IMR-90 (cell line): ENCODE data around the gene MEGF10. TPM values are rescaled to one million over a fixed set of nuclear protein-coding genes. Genes with fewer than 3 reads are reported as not detected.

ENCODE experiments used
- ATAC-seq: fragments of 200-7000 bp; cut with Tn5 transposase; 2 replicates; pipeline ENCODE4 v1.9.1; 2020; ENCODE audit warnings: low read depth, mild to moderate bottlenecking, moderate library complexity
- BruUV-seq: library from RNA; stranded (reverse); fragments of 400-500 nt; replicated peaks from 2 replicates; lab custom pipeline; 2021; lab: Mats Ljungman, UMichigan
- CTCF ChIA-PET: fragments of 300-600 bp; formaldehyde crosslinking; extraction: SDS; loops from one replicate; lab custom pipeline; 2021; ENCODE audit warnings: antibody characterized with exemption; lab: Yijun Ruan, JAX
- POLR2A ChIA-PET: fragments of 300-600 bp; sonication (Branson Sonifier 250); formaldehyde crosslinking; loops from one replicate; lab custom pipeline; 2022; ENCODE audit warnings: antibody characterized with exemption; ENCODE audit not compliant: unreplicated experiment; lab: Charles Lee
- DNase-seq: peaks from one replicate; pipeline ENCODE4 v3.0.0; 2013
- H2AFZ ChIP-seq: replicated peaks from 2 replicates; pipeline ENCODE3; 2013; ENCODE audit warnings: low read length, mild to moderate bottlenecking; ENCODE audit not compliant: poor library complexity
- H2AK5ac ChIP-seq: 2 replicates; pipeline ENCODE4 v1.6.1; 2013; ENCODE audit warnings: low read depth, low read length, inconsistent platforms
- H2AK9ac ChIP-seq: replicated peaks from 2 replicates; pipeline ENCODE3; 2013; ENCODE audit warnings: mild to moderate bottlenecking, low read depth, low read length, moderate library complexity; ENCODE audit not compliant: poor library complexity
- H2BK120ac ChIP-seq: 2 replicates; pipeline ENCODE4 v1.6.1; 2013; ENCODE audit warnings: low read depth, low read length, inconsistent platforms
- H2BK15ac ChIP-seq: 3 replicates; pipeline ENCODE4 v1.6.1; 2013; ENCODE audit warnings: low read depth, low read length, inconsistent platforms
- H2BK20ac ChIP-seq: 2 replicates; pipeline ENCODE4 v1.6.1; 2013; ENCODE audit warnings: low read depth, mild to moderate bottlenecking, inconsistent platforms, low read length, moderate library complexity
- H2BK5ac ChIP-seq: 2 replicates; pipeline ENCODE4 v1.6.1; 2013; ENCODE audit warnings: mild to moderate bottlenecking, low read depth, low read length, inconsistent platforms; ENCODE audit not compliant: poor library complexity, severe bottlenecking
- H3K14ac ChIP-seq: replicated peaks from 2 replicates; pipeline ENCODE4 v1.6.1; 2013; ENCODE audit warnings: low read depth, low read length, inconsistent platforms
- H3K18ac ChIP-seq: 2 replicates; pipeline ENCODE4 v1.6.1; 2013; ENCODE audit warnings: low read depth, low read length, control low read depth
- H3K23ac ChIP-seq: 2 replicates; pipeline ENCODE4 v1.6.1; 2013; ENCODE audit warnings: low read depth, low read length, inconsistent platforms
- H3K27ac ChIP-seq: 2 replicates; pipeline ENCODE4 v1.5.1; 2013; ENCODE audit warnings: mild to moderate bottlenecking, control low read depth, low read length; ENCODE audit not compliant: insufficient read depth
- H3K27me3 ChIP-seq: 2 replicates; pipeline ENCODE4 v1.6.1; 2013; ENCODE audit warnings: low read length; ENCODE audit not compliant: control insufficient read depth, insufficient read depth
- H3K36me3 ChIP-seq: 2 replicates; pipeline ENCODE4 v1.6.1; 2013; ENCODE audit warnings: low read length, mixed read lengths; ENCODE audit not compliant: control insufficient read depth, insufficient read depth
- H3K4ac ChIP-seq: 2 replicates; pipeline ENCODE4 v1.6.1; 2013; ENCODE audit warnings: low read depth, low read length, inconsistent platforms
- H3K4me1 ChIP-seq: 2 replicates; pipeline ENCODE4 v1.6.1; 2013; ENCODE audit warnings: low read length, mixed read lengths; ENCODE audit not compliant: control insufficient read depth, insufficient read depth
- H3K4me2 ChIP-seq: 2 replicates; pipeline ENCODE4 v1.6.1; 2013; ENCODE audit warnings: low read depth, mild to moderate bottlenecking, control low read depth, low read length, moderate library complexity
- H3K4me3 ChIP-seq: 2 replicates; pipeline ENCODE4 v1.5.1; 2013; ENCODE audit warnings: low read depth, mild to moderate bottlenecking, control low read depth, low read length, moderate library complexity; ENCODE audit not compliant: insufficient read depth
- H3K56ac ChIP-seq: 2 replicates; pipeline ENCODE4 v1.6.1; 2013; ENCODE audit warnings: low read length, inconsistent platforms; ENCODE audit not compliant: insufficient read depth; ENCODE audit errors: extremely low read depth
- H3K79me1 ChIP-seq, 2 experiments: 2 replicates each; pipeline ENCODE4 v1.6.1; 2013; ENCODE audit warnings: low read length in 2 of 2, inconsistent platforms in 1 of 2, low read depth in 1 of 2
- H3K9ac ChIP-seq: 2 replicates; pipeline ENCODE4 v1.6.1; 2013; ENCODE audit warnings: low read depth, low read length, control low read depth
- H3K9me1 ChIP-seq: 2 replicates; pipeline ENCODE4 v1.6.1; 2013; ENCODE audit warnings: low read length, inconsistent platforms; ENCODE audit not compliant: insufficient read depth
- H3K9me3 ChIP-seq: 2 replicates; pipeline ENCODE4 v1.6.1; 2013; ENCODE audit warnings: low read length; ENCODE audit not compliant: control insufficient read depth, insufficient read depth
- H4K20me1 ChIP-seq: 2 replicates; pipeline ENCODE4 v1.6.1; 2013; ENCODE audit warnings: low read length, inconsistent platforms; ENCODE audit not compliant: insufficient read depth
- H4K5ac ChIP-seq: 2 replicates; pipeline ENCODE4 v1.6.1; 2013; ENCODE audit warnings: mild to moderate bottlenecking, low read depth, low read length, control low read depth
- H4K8ac ChIP-seq, 2 experiments: 2 replicates each; pipeline ENCODE4 v1.6.1; 2013; ENCODE audit warnings: low read depth in 2 of 2, low read length in 2 of 2, control low read depth in 1 of 2, inconsistent platforms in 1 of 2
- H4K91ac ChIP-seq: 2 replicates; pipeline ENCODE4 v1.6.1; 2013; ENCODE audit warnings: low read depth, low read length, inconsistent platforms; ENCODE audit not compliant: insufficient read depth
- CEBPB ChIP-seq: IDR thresholded peaks from 2 replicates; pipeline ENCODE4 v1.6.1; 2012; ENCODE audit warnings: low read depth, low read length, improper control_type of control experiment
- WGBS, 2 experiments: methylation state at CpG; one replicate each; pipeline versions ENCODE4 v1.1.5 to v1.1.7; 2013; ENCODE audit warnings: missing lambda C conversion rate in 2 of 2; ENCODE audit not compliant: insufficient read length in 1 of 2; ENCODE audit errors: extremely low coverage in 2 of 2; 5-methylcytosine and 5-hydroxymethylcytosine counted together
- dilution Hi-C: fragments of 300-500 bp; cut with HindIII; formaldehyde crosslinking; loops from one replicate; pipeline ENCODE4 v1.14.3; 2018; ENCODE audit warnings: low sequenced_read_pairs; ENCODE audit not compliant: unreplicated experiment
- in situ Hi-C: fragments of 300-500 bp; cut with MboI; formaldehyde crosslinking; loops from 3 replicates; pipeline ENCODE4 v1.14.3; 2019; ENCODE audit warnings: low sequenced_read_pairs, inconsistent platforms, mixed read lengths
- intact Hi-C: fragments of 100-400 bp; cut with micrococcal nuclease; formaldehyde crosslinking; loops from 2 replicates; pipeline ENCODE4 v1.10.0; 2022
- polyA plus RNA-seq, 3 experiments: library from polyadenylated mRNA; depleted of rRNA; stranded (reverse); fragments of >200 nt; gene quantifications; 2 replicates each; pipeline ENCODE4 v1.2.3, GENCODE V29; 2012; ENCODE audit warnings: low replicate concordance in 1 of 3
- total RNA-seq: library from RNA; depleted of rRNA; stranded (reverse); fragments of >200 nt; gene quantifications from 2 replicates; pipeline ENCODE4 v1.2.3, GENCODE V29; 2012

Gene MEGF10
- total and polyA plus RNA-seq, 2 of the 4 experiments (the other 2 are of a cell fraction) = not detected

DNA sequence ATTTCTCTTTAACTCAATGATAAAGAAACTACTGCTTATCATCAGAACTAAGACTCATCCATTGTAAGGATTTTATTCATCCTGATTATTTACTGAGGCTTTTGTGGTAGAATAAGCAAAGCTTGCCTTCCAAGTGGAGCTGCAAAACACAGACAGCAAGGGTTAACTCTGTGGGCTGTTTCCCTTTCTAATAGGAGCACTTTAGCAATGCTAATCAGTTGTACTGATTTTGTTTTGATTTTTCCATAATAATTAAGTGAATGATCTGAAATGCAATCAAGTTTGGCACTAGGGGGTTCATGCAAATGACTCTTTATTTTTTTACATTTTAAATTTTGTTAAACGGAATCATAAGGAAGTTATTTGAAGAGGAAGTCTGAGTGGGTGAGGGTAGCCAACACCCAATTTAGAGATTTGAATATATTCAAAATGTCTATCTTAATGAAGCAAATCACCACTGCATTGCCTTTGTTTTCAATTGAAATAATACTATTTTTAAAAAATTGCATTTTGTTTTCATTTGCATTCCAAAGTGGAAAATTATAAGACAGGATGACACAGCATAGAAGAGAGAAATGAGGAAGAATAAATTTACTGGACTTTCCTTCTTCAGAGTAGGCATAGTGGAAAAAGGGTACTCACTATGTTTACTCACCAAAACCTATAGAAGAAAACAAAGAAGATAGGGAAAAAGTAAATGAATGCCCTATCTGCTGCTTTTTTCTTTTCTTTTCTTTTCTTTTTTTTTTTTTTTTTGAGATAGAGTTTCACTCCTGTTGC is 36.6 kb downstream of the MEGF10 start:
- no peak overlapping the region for H3K18ac ChIP-seq
- no peak overlapping the region for H3K27ac ChIP-seq
- no TSS peak for BruUV-seq
- H4K8ac ChIP-seq = no peak overlapping the region
- H3K14ac ChIP-seq = no peak overlapping the region
- H2AFZ ChIP-seq = no peak overlapping the region
- H3K4me1 ChIP-seq = no peaks in the 10 kb centered on the region
- no peak for ATAC-seq
- CTCF ChIA-PET = no interaction called here
- H2AK9ac ChIP-seq = no peak overlapping the region
- WGBS, 2 experiments = no CpG with 5 or more reads among the region's 1 CpG
- no peak overlapping the region for H3K4me2 ChIP-seq
- no peak overlapping the region for H2BK15ac ChIP-seq
- H4K91ac ChIP-seq = no peak overlapping the region
- in situ Hi-C loops = loop anchor here (10.0 kb wide), 1 partner anchor 472 kb away; no protein-coding TSS in a partner anchor
- H2BK20ac ChIP-seq = no peak overlapping the region
- dilution Hi-C loops = no loop called here
- H4K5ac ChIP-seq = no peak overlapping the region
- DNase-seq = no peak
- H2BK5ac ChIP-seq = no peak overlapping the region
- no peaks in the 10 kb centered on the region for H3K36me3 ChIP-seq
- no peak overlapping the region for H3K4me3 ChIP-seq
- no peaks in the 10 kb centered on the region for H3K9me3 ChIP-seq
- no peaks in the 10 kb centered on the region for H3K79me1 ChIP-seq
- no peak overlapping the region for H3K56ac ChIP-seq
- no peak for TF ChIP-seq CEBPB
- H2BK120ac ChIP-seq = no peak overlapping the region
- peaks cover 8% of the 10 kb centered on the region for H3K27me3 ChIP-seq
- no peak overlapping the region for H3K4ac ChIP-seq
- H3K9me1 ChIP-seq = no peaks in the 10 kb centered on the region
- H3K23ac ChIP-seq = no peak overlapping the region
- H2AK5ac ChIP-seq = no peak overlapping the region
- no peaks in the 10 kb centered on the region for H4K20me1 ChIP-seq
- POLR2A ChIA-PET = no interaction called here
- intact Hi-C loops = no loop called here
- H3K9ac ChIP-seq = no peak overlapping the region
